Measurements from ENCODE around the gene LMO4.
A peak's percentile ranks its signal among the peaks of the same experiment; 100 is the strongest.

Gene LMO4, protein sequence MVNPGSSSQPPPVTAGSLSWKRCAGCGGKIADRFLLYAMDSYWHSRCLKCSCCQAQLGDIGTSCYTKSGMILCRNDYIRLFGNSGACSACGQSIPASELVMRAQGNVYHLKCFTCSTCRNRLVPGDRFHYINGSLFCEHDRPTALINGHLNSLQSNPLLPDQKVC

GRCh38 chr1:87328272-87329050 lies at the start of gene LMO4:
Gene LMO4, plus strand, starts transcription at chr1:87328880. Its CDS starts 3,136 bp downstream, at chr1:87332016.
- peak; percentile 93 for DNase-seq

DNA sequence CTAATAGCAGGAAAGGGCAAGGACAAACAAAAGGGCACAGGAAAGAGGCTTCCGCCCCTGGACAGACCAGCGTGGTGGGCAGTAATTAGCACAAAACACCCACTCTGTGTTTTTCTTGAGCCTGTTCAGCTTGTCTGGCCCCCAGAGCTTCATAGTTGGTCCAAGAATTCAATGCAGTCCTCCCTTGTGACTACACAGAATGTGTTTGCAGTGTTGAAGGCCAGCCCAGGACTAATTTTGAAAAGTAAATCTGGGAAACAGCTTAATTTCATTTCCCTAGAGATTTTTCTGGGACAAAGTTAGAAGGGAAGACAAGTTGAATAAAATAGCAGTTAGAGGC lies 49.2 kb upstream of the LMO4 start:
- DNase-seq, result no peak

GRCh38 chr1:87279966-87280535 lies 48.6 kb upstream of the LMO4 start:
- DNase-seq, result no peak

GRCh38 chr1:87284456-87285240 lies 44.0 kb upstream of the LMO4 start:
- no peak for DNase-seq

DNA sequence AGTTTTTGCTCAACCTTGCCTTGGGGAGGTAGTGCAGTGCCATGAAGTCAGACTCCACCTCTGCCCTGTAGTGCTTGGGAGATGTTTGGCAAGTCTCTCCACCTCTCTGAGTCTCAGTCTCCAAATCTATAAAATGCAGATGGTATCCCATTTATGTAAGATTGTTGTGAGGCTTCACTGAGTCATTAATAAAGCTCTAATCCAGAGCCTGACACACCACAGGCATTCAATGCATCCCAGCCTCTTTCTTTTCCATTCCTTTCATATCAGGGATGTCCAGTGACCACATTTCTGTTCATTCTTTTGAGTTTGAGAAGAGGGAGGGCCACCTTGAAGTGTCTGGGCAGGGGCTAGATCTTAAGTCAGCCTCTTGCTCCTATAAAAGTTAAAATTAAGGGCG lies 37.6 kb upstream of the LMO4 start:
- no peak for DNase-seq

- peak; percentile 28 for DNase-seq
Observed at GRCh38 chr1:87292684-87293493, 35.8 kb upstream of the LMO4 start.

- DNase-seq, result no peak
Observed at GRCh38 chr1:87294633-87295032, 34.0 kb upstream of the LMO4 start.

- no peak for DNase-seq
Observed at GRCh38 chr1:87295445-87296110, 33.1 kb upstream of the LMO4 start.

DNA sequence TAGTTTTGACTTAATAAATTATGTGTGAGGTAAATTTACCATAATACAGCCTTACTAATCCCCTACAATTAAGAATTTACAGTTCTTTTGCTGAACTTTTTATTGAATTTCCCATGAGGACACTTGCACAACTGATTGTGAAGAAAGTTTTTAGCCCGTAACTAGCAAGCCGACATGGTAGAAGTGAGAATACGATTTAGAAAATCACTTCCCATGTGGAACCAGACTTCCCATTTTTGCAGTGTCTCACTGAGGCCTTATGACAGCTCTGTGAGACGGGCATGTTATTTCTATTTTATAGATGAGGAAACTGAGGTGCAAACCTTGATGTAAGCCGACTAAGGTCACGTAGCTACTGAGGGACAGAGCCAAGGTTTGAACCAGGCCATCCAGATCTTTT lies 32.5 kb upstream of the LMO4 start:
- DNase-seq, result no peak

DNA sequence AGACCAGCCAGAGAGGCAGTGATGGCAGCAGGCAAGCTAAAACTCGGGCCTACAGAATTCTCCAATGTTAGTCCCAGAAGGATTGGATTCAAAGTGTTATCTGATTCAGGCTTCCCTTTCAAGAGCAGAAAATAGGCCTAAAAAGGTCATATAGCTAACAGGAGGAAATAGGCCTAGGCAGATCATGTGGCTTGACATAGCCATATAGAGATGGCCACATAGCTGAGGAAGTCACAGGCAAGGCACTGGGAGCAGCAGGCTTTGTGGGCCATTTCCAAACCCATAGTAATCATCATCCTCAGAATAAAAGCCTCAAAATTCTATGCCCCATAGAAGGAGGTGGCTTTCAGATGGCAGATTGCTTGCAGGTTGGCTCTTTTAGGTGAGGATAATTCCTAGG lies 29.0 kb upstream of the LMO4 start:
- DNase-seq, result no peak

DNA sequence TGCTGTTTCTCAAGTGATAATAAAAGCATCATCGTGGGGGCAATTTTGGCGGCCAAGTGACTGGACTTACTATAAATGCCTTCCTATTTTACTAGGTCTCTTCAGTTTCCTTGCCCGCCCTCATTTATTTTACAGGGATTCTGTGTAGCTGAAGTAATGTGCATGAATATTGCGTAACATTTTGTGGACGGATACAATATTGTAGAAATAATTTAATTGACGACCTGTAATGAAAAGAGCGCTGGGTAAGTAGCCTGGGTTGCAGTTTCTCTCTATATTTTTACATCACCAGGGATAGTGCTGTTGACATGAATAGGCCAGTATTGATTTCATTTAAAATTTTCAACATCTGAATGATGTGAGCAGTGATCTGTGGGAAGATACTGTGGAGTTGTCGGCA lies 28.1 kb upstream of the LMO4 start:
- no peak for DNase-seq

- DNase-seq, result no peak
Observed at GRCh38 chr1:87305151-87305550, 23.5 kb upstream of the LMO4 start.

DNA sequence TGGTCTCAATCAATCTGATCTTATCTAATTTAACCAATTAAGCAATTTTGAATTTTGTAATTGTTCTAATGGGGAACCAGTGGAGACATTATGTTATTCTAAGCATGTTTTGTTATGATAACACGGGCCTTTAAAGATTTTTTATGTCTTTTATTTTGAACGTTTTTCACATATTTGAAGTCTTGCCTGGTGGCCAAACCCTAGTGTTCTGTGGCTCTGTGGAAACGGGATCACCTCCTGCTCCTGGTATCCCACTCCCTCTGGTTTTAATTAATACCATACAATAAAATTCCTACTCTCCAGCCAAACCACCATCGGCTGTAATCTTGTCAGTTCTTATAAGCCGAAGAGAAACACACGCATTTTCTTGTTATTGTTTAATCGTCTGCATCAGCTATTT lies 22.9 kb upstream of the LMO4 start:
- DNase-seq, result no peak

DNA sequence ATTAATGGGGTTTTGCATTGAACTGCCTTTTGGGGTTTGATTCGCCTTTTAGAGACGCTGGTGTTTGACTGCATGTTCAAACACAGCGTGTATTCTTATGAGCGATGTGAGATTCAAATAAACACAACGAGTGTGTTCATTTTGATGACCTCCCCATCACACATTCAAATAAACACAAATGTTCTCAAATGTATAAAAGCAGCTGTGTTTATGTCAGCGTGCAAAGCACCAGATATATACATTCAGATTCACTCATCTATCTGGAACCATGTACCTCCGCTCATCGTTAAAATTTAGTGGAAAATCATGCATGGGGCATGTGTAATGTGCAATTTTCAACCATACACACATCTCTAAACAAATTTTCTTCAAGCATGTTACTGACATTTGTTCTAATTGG lies 21.4 kb upstream of the LMO4 start:
- DNase-seq, result no peak

DNA sequence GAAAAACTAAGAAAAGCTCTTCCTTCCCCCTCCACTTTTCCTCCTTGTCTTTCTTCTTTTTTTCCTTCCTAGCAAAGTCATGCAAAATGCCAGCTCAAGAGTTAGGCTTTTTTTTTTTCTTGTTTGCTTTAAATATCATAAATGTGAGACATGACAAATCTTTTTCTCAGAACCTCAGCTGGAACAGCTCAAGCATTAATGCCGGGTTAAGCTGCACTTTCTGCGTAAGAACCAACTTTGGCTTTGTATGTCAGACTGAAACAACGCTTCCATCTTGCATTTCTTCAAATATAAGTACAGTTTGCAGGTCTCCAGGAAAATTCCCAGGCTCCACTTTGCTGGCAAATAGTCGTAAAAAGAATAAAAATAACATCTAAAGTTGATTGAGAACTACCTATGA lies 20.7 kb upstream of the LMO4 start:
- DNase-seq, result no peak

GRCh38 chr1:87314091-87314490 lies 14.6 kb upstream of the LMO4 start:
- no peak for DNase-seq

DNA sequence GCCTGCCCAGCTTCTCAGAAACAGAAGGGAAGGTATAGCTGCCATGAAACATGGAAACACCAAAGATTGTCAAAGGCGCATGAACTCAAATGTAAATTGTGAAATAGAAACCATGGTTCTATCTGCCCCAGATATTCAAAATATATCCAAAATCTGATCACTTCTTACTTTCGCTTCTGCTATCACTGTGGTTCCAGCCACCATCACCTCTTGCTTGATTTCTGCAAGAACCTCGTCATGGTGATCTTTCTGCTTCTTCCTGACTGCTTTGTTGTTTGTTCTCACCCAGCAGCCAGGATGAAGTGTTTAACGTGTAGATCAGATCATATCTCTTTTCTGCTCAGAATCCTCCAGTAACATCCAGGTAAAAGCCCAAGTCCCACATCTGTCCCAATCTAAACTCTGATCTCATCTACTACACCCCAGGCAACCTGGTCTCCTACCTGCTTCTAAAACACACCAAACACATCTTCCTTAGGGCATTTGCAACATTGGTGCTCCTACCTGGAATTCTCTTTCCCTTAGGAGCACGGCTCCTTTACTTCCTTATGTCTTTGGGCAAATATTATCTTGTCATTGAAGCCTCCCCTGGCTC lies 10.5 kb upstream of the LMO4 start:
- no peak for DNase-seq

GRCh38 chr1:87318806-87319205 lies 9.9 kb upstream of the LMO4 start:
- no peak for DNase-seq

GRCh38 chr1:87325982-87326738 lies 2.5 kb upstream of the LMO4 start:
- DNase-seq, result peak; percentile 14

DNA sequence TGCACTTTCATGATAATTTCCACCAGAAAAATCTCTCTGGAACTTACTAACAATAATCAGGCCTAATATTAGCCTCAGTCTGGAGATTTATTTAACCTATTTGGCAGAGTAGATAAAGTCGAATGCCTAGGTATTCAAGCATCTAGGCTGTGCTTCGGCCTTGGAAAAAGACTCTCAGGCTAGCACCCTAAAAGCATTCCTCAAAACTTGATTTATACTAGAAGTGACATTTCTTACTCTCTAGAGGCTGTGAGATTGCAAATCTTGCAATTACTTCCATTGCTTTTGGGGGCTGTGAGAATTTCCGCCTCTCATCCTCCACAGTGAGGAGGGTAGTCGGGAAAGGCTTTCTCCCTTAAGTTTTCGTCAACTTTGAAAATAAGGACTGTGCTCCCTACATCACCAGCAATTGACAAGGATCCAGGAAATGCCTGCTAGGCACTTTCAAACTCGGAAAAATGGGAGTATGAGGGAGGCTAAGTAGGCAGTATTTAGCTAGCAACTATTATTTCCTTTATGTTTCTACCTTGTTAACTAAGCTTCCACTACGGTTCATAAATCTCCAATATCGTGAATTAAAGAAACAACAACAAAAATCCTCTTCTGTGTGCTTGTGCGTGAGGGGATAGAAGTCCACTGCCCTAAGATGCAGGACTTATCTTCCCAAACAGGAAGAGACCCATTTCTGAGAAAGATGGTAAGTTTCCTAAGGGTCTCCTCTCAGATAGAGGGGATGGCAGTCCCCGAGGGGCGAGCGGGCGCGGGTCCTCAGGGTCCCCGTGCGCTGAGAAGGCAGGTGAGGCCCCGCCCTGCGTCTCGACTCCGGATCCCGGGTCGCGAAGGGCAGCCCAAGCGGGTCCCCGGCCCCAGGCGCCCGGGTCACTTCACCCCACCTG lies 1.1 kb upstream of the LMO4 start:
- no peak for DNase-seq
